NCI-H524 treated with DMSO at 0.1 percent for 48 hours (cell line): ENCODE data around the gene IGLL1.
"Not testable (repeated sequence)": the region's sequence is repeated elsewhere in the genome, so short reads cannot be mapped to it uniquely, and the experiment has no call there.

Experiments
- DNase-seq: peaks from one replicate; lab custom pipeline; 2025; lab: John Stamatoyannopoulos, UW

IGLL1 gene

GRCh38 chr22:23562186-23562585 is 17.9 kb downstream of the IGLL1 start:
- DNase-seq, result no peak

GRCh38 chr22:23561025-23561510 is 19.0 kb downstream of the IGLL1 start:
- DNase-seq, result not testable (repeated sequence)

- not testable (repeated sequence) for DNase-seq
These were observed 19.9 kb downstream of the IGLL1 start for GRCh38 chr22:23560215-23560614.

GRCh38 chr22:23557467-23557866 is 22.6 kb downstream of the IGLL1 start:
- no peak for DNase-seq

GRCh38 chr22:23557036-23557435 is 23.1 kb downstream of the IGLL1 start:
- DNase-seq, result no peak

GRCh38 chr22:23556026-23556620 is 24.0 kb downstream of the IGLL1 start:
- no peak for DNase-seq

- no peak for DNase-seq
These were observed 25.0 kb downstream of the IGLL1 start for GRCh38 chr22:23555118-23555517.

GRCh38 chr22:23553924-23554870 is 25.9 kb downstream of the IGLL1 start:
- no peak for DNase-seq

GRCh38 chr22:23553438-23553837 is 26.7 kb downstream of the IGLL1 start:
- no peak for DNase-seq

GRCh38 chr22:23552573-23552972 is 27.5 kb downstream of the IGLL1 start:
- DNase-seq, result no peak

GRCh38 chr22:23551385-23551784 is 28.7 kb downstream of the IGLL1 start:
- DNase-seq, result no peak

- no peak for DNase-seq
These were observed 29.9 kb downstream of the IGLL1 start for GRCh38 chr22:23550049-23550650.

GRCh38 chr22:23549198-23549595 is 30.9 kb downstream of the IGLL1 start:
- DNase-seq, result no peak

GRCh38 chr22:23548501-23549197 is 31.4 kb downstream of the IGLL1 start:
- DNase-seq, result no peak

- no peak for DNase-seq
These were observed 32.1 kb downstream of the IGLL1 start for GRCh38 chr22:23547818-23548500.

- not testable (repeated sequence) for DNase-seq
These were observed 32.7 kb downstream of the IGLL1 start for GRCh38 chr22:23547382-23547781.

- peak; percentile 16 for DNase-seq
These were observed 35.2 kb downstream of the IGLL1 start for GRCh38 chr22:23544852-23545251.

- DNase-seq, result not testable (repeated sequence)
These were observed 36.5 kb downstream of the IGLL1 start for GRCh38 chr22:23543506-23544000.

GRCh38 chr22:23542933-23543332 is 37.2 kb downstream of the IGLL1 start:
- DNase-seq, result no peak

GRCh38 chr22:23542391-23542790 is 37.7 kb downstream of the IGLL1 start:
- DNase-seq, result not testable (repeated sequence)

GRCh38 chr22:23541849-23542281 is 38.2 kb downstream of the IGLL1 start:
- DNase-seq, result not testable (repeated sequence)
